HepG2 (cell line): ENCODE measurements around the gene GUK1. TPM values are rescaled to one million over a fixed set of nuclear protein-coding genes. Genes with fewer than 3 reads are reported as not detected.

Experiments
- BRCA1 ChIP-seq: sonication (generic); formaldehyde crosslinking; IDR thresholded peaks from 2 replicates; pipeline ENCODE4 v1.4.0; 2020; ENCODE audit warnings: missing genetic modification reagents
- KDM5B ChIP-seq: sonication (generic); formaldehyde crosslinking; IDR thresholded peaks from 2 replicates; pipeline ENCODE4 v1.4.0; 2020; ENCODE audit warnings: missing genetic modification reagents, mild to moderate bottlenecking, borderline replicate concordance
- SKIL ChIP-seq: sonication (generic); formaldehyde crosslinking; IDR thresholded peaks from 2 replicates; pipeline ENCODE4 v1.8.0; 2022; ENCODE audit warnings: missing genetic modification reagents, mild to moderate bottlenecking, moderate library complexity, borderline replicate concordance
- ZBTB2 ChIP-seq: sonication (generic); formaldehyde crosslinking; IDR thresholded peaks from 2 replicates; pipeline ENCODE4 v1.8.0; 2022; ENCODE audit warnings: low read depth, missing genetic modification reagents
- ZNF318 ChIP-seq: sonication (generic); formaldehyde crosslinking; IDR thresholded peaks from 2 replicates; pipeline ENCODE4 v1.4.0; 2020; ENCODE audit warnings: mild to moderate bottlenecking, missing genetic modification reagents
- ZNF784 ChIP-seq: sonication (generic); formaldehyde crosslinking; IDR thresholded peaks from 2 replicates; pipeline ENCODE4 v1.5.1; 2020; ENCODE audit warnings: missing genetic modification reagents, mild to moderate bottlenecking, borderline replicate concordance
- polyA plus RNA-seq, 8 experiments: library from polyadenylated mRNA; depleted of rRNA in 3 of 8; stranded (reverse) in 7 of 8; unstranded in 1 of 8; fragments of >200 nt; fragmentation: Illumina TruSeq in 4 of 8; extraction: Trizol in 4 of 8; gene quantifications; 2 replicates each; pipeline versions ENCODE4 v1.2.1 to v1.2.3, GENCODE V29; 2011 to 2016; ENCODE audit warnings: low read depth in 4 of 8, missing spikeins in 1 of 8, mixed read lengths in 1 of 8; ENCODE audit not compliant: insufficient read depth in 1 of 8
- total RNA-seq, 5 experiments: library from RNA; depleted of rRNA; stranded (reverse); fragments of >200 nt; fragmentation: Illumina TruSeq; extraction: Trizol; gene quantifications; 2 replicates each; pipeline ENCODE4 v1.2.3, GENCODE V29; 2016; ENCODE audit warnings: low read depth in 1 of 5
- TF ChIP-seq, protein P1 (sequence below): sonication (generic); formaldehyde crosslinking; IDR thresholded peaks from 2 replicates; pipeline ENCODE4 v1.4.0; 2020; ENCODE audit warnings: low read depth, missing genetic modification reagents
- TF ChIP-seq, protein P2 (sequence below): sonication (generic); formaldehyde crosslinking; IDR thresholded peaks from 2 replicates; pipeline ENCODE4 v1.4.0; 2020; ENCODE audit warnings: missing genetic modification reagents

GUK1 gene
- total and polyA plus RNA-seq, 2 of the 13 experiments (the other 11 are each of a cell fraction or from before 2014, with no cell fraction given) = 116 to 154 TPM

DNA sequence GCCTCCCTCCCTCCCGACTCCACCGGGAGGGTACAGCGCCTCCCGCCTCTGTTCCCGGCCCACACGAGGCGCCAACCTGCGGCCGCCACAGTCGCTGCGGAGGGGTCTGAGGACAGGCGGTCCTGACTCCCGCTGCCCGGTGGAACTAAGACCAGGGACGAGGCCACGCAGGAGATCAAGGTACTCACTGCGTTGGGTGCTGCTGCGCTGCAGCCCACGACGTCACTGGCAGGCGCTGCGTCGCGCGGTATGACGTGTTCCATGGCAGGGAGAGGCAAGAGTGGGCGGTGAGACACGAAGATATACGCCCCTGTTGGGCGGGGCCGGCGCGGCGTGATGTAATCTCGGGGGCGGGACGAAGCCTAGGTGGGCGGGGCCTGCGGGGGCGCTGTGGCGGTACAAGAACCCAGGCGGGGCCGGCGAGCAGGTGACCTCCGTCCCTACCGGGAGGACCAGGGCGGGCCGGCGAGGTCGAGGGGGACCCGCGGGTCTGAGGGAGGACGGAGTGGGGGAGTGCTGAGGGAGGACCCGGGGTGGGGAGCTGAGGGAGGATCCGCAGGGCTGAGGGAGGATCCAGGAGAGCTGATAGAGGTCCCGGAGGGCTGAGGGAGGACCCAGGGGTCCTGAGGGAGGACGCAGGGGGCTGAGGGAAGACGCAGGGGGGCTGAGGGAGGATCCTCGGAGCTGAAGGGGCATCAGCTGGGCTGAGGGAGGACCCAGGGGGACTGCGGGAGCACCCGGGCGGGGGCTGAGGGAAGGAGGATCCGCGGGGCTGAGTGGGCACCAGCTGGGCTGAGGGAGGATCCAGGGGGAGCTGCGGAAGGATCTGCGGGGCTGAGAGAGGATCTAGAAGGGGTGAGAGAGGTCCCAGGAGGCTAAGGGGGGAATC, 30.8 kb upstream of the GUK1 start, which contains the start of gene MRPL55 (continued):
- TF ChIP-seq, protein P1, sequence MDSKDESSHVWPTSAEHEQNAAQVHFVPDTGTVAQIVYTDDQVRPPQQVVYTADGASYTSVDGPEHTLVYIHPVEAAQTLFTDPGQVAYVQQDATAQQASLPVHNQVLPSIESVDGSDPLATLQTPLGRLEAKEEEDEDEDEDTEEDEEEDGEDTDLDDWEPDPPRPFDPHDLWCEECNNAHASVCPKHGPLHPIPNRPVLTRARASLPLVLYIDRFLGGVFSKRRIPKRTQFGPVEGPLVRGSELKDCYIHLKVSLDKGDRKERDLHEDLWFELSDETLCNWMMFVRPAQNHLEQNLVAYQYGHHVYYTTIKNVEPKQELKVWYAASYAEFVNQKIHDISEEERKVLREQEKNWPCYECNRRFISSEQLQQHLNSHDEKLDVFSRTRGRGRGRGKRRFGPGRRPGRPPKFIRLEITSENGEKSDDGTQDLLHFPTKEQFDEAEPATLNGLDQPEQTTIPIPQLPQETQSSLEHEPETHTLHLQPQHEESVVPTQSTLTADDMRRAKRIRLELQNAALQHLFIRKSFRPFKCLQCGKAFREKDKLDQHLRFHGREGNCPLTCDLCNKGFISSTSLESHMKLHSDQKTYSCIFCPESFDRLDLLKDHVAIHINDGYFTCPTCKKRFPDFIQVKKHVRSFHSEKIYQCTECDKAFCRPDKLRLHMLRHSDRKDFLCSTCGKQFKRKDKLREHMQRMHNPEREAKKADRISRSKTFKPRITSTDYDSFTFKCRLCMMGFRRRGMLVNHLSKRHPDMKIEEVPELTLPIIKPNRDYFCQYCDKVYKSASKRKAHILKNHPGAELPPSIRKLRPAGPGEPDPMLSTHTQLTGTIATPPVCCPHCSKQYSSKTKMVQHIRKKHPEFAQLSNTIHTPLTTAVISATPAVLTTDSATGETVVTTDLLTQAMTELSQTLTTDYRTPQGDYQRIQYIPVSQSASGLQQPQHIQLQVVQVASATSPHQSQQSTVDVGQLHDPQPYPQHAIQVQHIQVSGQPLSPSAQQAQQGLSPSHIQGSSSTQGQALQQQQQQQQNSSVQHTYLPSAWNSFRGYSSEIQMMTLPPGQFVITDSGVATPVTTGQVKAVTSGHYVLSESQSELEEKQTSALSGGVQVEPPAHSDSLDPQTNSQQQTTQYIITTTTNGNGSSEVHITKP = no peak; the same call in 1 of the 2 replicates
- TF ChIP-seq SKIL (CRISPR knock-in tag) (no peak), ZNF318 (CRISPR knock-in tag) (peak; percentile 92), ZBTB2 (CRISPR knock-in tag) (no peak), BRCA1 (no peak), ZNF784 (peak; percentile 94), KDM5B (no peak)
- TF ChIP-seq, protein P2, sequence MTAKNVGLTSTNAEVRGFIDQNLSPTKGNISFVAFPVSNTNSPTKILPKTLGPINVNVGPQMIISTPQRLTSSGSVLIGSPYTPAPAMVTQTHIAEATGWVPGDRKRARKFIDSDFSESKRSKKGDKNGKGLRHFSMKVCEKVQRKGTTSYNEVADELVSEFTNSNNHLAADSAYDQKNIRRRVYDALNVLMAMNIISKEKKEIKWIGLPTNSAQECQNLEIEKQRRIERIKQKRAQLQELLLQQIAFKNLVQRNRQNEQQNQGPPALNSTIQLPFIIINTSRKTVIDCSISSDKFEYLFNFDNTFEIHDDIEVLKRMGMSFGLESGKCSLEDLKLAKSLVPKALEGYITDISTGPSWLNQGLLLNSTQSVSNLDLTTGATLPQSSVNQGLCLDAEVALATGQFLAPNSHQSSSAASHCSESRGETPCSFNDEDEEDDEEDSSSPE (CRISPR knock-in tag) = peak; percentile 82
